HG03064 (cell line): ENCODE measurements around the gene USP53.
A peak's percentile ranks its signal among the peaks of the same experiment; 100 is the strongest.
"Not testable (repeated sequence)": the region's sequence is repeated elsewhere in the genome, so short reads cannot be mapped to it uniquely, and the experiment has no call there.

Source experiments
- ATAC-seq: cut with Tn5 transposase; IDR thresholded peaks from one replicate; pipeline ENCODE4 v1.9.1; 2021; ENCODE audit warnings: low read depth; ENCODE audit not compliant: unreplicated experiment

The USP53 gene

DNA sequence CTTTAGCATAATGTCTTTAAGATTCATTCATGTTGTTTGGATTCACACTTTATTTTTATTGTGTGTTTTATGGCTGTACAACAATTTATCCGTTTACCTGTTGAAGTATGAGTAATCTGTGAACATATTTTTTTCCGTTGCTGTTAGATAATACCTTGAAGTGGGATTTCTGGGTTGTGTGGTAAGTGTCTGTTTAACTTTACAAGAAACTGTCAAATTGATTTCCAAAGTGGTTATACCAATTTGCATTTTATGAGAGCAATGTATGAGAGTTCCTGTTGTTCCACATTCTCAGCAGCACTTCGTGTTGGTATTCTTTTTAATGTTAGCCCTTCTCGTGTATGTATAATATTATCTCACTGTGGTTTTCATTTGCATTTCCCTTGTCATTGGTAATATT is 53.6 kb downstream of the USP53 start:
- ATAC-seq: no peak

DNA sequence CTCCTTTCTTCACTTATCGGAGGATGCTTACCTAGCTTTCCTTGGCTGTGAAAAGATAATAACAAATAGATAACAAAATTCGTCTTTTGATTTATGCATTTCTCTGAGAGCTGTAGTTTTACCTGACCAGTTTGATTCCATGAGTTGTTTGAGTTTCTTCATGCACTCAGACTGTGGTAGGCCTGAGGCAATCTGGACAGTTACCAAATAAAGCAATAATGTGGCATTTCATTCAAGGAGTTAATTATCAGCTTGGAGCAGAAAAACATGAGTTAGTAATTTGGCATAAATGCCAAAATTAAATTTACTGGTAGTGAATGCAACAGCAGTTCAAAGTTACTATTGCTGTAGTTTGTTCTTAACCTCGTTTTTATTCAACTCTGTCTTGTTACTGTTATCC is 56.0 kb downstream of the USP53 start:
- ATAC-seq: no peak

DNA sequence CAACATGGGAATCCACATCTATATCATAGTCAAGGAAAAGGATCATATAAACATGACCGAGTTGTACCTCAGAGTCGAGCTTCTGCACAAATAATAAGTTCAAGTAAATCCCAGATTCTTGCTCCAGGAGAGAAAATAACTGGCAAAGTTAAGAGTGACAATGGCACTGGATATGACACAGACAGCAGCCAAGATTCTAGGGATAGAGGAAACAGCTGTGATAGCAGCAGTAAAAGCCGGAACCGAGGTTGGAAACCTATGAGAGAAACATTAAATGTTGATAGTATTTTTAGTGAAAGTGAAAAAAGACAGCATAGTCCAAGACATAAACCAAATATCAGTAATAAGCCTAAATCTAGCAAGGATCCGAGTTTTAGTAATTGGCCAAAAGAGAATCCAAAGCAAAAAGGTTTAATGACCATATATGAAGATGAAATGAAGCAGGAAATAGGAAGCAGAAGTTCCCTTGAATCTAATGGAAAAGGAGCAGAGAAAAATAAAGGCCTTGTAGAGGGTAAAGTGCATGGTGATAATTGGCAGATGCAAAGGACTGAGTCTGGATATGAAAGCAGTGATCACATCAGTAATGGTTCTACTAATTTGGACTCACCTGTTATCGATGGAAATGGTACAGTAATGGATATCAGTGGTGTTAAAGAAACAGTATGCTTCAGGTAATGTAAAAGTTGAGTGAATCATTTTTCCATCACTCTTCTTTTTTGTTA is 59.0 kb downstream of the USP53 start:
- ATAC-seq: no peak

DNA sequence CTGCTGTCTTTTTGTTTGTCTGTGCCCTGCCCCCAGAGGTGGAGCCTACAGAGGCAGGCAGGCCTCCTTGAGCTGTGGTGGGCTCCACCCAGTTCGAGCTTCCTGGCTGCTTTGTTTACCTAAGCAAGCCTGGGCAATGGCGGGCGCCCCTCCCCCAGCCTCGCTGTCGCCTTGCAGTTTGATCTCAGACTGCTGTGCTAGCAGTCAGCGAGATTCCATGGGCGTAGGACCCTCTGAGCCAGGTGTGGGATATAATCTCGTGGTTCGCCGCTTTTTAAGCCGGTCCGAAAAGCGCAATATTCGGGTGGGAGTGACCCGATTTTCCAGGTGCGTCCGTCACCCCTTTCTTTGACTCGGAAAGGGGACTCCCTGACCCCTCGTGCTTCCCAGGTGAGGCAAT is 67.0 kb downstream of the USP53 start:
- ATAC-seq: not testable (repeated sequence)

DNA sequence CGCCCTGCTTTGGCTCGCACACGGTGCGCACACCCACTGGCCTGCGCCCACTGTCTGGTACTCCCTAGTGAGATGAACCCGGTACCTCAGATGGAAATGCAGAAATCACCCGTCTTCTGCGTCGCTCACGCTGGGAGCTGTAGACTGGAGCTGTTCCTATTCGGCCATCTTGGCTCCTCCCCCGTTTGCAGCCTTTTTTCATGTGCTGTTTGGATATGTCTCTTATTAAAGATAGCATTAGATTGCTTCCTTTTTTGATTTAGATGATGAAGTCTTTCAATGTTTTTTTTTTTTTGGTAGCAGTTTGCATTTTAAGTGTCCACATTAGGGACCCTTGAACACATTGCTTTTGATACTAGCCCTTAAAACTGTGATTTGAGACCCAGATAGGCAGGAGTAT is 67.4 kb downstream of the USP53 start:
- not testable (repeated sequence) for ATAC-seq

DNA sequence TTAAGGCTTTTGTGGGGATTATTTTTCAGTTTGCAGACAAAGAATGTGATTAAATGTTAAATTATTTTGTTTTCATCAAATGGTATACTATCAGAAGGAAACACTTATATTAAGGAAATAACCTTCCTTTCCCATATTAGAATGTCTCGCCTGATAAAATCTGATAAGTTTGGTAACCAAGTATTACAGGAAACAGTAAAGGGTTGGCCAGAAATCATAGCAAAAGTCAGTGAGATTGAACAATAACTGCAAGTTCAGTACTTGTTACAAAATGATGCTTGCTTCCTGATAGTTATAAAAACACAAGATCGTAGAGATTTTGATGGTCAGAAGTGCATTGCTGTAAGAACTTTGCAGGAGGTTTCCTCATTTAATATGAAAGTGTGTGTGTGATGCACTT is 68.9 kb downstream of the USP53 start:
- ATAC-seq: no peak

DNA sequence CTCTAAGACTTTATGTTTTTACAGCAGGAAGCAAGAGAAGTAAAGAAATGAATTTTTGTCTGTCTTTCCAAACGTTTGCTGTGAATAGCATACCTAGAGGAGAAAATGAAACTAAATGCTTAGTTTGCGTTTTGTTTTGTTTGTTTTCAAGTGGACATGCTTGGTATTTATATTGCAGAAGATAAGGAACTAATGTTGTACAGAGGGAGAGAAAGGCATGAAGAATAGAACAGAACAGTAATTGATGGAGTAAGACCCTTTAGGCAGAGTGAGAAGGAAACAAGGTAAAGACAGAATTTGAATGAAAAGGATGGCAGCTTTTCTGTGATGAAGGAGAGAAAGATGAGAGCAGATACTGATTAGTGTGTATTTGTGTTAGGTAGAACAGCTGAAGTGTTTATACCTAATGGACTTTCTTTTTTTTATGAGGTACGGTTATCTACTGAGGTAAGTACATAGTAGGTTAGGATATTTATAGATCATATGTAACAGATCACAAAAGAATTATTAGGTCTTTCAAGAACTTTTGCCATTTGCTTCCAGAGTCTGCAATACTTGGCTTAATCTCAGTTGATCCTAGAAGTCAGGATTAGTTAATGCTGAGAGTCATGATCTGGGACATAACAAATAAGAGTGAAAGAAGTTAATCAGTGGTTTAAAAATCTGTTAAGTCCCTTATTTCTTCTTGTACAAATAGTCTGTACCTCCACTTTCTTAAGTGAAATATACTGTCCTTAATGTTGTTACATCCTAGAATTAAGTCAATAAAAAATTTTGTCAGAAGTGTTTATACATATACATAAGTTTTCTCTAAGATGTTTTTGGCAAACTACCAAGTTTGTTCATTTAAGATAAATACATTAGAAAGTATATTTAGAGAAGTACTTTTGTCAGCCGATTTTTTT is 72.6 kb downstream of the USP53 start:
- ATAC-seq: no peak

DNA sequence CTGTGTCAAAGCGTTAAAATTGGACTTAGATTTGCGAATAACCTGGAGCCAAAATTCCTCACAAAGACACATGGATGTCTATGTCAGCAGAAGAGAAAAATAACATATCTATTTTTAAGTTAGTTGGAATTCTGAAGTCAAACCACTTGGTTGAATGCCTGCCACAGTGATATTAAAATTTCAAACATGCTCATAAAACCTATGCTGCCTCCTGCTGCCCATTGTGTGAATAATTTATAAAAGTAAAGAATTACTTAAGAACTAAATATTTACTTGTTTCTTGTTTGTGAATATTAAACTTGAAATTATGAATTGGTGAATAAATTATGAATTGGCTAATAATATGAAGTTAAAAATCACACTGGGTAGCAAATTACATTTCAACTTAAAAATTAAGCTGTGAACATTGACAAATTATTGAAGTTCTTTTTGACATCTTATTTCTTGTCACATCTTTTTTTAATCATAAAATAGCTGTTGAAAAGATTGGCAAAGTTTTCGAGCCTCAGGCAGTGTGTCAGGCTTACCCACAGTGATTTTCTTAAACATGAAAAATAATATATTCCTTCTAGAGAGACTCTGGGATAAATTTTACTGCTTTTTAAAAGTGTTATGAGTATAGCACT is 74.0 kb downstream of the USP53 start:
- no peak for ATAC-seq

DNA sequence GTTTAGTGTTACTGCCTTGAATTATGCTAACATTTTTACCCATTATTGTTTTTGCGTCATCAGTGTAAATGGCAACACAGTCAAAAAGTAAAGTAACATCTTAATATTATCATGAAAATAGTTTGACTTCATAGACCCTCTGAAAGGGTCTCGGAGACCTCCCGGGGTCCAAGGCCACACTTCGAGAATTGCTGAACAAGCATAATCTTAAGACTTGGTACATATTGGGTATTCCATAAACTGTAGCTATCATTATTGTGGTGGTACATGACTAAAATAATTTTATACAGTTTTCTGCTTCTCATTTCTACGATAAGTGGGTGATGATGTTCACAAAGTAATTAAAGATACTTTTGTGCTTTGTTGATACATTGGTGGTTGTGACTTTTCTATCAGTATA is 76.8 kb downstream of the USP53 start:
- no peak for ATAC-seq

DNA sequence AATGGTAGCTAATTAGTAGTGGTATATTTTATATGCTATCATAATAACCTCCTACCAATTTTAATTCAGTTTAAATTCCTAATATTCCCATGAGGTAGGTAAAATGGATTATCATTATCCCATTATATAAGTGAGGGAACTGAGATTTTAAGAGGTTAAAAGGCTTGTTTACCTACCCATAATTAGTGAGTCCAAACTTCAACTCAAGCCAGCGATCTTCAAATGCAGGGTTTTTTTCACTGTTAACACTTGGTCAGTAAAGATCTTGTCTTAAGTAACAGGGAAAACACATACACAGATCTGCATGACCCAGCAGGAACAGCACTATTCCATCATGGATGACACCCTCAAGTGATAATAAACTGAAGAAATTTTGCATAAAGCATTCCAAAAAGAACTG is 78.1 kb downstream of the USP53 start:
- ATAC-seq: no peak

DNA sequence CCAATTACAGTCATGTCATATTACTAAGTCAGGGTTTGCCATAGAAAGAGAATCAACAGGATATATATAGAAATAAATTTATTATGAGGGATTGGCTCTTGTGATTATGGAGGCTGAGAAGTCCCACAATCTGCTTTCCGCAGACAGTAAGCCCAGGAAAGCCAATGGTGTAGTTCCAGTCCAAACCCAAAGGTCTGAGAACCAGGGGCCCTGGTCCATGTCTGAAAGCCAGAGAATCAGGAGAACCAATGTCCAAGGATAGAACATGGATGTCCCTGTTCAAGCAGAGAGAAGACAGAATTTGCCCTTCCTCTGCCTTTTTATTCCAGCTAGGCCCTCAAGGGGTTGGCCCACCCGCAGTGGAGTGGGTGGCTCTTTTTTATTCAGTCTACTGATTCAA is 83.8 kb downstream of the USP53 start:
- ATAC-seq: no peak

DNA sequence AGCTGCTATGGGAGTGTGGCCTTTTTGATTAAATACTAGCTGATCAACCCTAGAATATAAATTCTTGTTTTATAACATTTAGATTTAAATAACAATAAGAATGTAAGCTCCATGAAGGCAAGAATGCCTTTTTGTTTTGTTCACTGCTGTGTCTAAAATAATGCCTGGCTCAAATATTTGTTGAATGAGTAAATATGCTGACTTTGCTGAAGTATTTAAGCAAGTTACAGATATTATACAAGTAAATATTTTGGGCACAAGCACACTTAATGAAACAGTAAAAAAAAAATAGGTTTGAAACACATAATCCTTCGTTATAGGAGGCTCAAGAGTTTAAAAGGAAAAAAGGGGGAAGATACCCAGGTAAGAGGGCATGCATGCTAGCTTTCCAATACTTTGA is 85.3 kb downstream of the USP53 start:
- ATAC-seq: no peak

DNA sequence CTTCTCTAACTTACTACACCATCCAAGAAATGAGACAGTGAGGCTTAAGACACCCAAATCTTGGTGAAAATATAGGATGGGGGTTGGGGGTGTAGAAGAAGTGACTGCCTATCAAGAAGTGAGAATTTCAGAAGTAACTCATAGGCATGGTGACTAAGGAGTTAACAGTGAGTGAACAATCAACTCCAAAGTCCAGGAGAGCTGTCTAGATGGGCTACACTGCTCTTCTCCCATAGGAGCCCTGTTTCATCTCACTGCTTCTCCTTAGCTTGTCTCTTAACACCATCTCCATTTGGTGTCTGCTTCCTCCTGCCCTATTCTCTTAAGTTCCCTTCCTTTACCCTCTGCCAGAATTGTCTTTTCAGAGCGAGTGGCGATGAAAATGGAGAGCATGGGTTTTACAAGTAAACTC is 86.8 kb downstream of the USP53 start:
- no peak for ATAC-seq

DNA sequence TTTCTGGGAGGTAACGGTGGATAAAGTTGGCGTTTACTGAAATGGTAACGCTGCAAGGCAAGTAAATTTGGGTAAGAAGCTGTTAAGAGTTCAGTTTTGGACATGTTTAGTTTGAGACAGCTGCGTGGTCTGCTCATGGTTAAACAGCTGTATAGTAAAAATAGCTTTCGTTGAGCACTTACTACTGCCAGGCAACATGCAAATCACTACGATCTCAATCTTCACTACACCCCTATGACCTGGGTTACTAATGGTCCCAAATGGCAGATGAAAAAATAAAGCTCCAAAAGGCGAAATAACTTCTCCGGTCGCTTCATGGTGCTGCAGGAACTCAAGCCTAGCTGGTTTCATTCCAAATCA is 87.2 kb downstream of the USP53 start:
- peak; percentile 53 for ATAC-seq

DNA sequence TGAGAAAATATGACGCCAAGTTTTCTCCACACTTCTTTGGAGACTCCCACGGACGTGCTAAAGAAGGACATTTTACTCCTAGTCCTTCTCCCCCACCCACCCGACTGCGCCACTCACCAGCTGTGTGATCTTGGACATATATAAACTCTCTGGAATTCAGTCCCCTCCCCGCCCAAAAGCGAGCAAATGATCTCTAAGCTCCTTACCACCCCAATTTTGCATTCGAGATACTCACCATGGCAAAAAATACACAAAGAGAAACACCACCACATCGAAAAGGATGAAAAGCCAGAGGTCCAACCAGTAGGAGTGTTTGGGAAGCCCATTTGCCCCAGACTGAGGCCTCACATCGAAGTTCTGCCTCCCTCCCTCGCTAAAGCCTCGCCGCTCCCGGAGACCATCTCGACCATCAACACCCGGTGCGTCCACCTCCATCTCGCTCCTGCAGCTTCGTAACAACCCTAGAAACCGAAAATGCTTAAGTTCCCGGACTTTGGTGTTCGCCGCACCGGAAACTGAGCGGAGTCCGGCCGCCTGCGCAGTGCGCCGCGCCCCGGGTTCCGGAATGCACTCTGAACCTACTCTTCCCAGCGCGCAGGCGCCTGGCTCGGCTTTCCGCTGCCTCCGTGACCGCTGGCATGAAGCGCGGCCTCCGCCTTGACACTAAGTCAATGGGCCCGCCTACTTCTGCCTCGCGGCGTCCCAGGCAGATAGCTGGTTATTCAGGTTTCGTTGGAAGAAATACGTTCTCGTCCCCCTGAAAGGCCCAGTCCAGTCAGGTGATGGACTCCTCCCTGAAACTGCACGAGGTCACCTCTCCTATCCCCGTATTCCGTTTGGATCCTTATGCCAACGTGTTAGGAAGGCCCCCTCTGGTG is 87.8 kb downstream of the USP53 start:
- peak; percentile 96 for ATAC-seq

DNA sequence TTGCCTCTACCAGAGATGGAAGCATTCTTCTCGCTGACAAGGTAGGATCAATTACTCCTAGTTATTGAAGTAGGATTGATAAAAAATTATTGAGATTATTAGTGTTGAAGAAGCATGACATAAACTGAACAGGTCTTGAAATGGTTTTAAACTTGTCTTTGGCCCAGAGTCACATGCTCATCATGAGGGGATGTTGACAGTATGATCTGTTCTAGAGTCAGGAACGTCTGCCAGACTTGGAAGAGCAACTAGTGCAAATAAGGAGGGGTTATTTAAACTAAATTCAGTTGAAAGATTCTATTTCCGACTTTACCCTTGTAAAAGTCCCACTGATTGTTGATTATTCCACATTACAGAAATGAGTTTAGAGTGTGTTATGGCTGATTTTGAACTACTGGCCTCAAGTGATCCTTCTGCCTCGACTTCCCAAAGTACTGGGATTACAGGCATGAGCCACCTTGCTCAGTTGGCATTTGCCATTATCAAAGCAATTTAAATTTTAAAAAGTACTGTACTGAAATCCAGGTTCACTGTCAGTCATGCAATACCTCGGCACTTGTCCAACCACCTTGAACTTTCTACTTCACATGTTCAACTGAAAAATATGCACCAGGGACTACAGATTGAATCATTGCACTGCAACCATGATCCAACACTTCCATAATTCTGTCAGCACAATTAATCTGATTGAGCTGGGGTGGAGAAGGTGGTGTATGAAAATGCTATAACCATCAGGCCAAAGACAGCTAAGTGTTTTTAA is 89.7 kb downstream of the USP53 start:
- no peak for ATAC-seq

DNA sequence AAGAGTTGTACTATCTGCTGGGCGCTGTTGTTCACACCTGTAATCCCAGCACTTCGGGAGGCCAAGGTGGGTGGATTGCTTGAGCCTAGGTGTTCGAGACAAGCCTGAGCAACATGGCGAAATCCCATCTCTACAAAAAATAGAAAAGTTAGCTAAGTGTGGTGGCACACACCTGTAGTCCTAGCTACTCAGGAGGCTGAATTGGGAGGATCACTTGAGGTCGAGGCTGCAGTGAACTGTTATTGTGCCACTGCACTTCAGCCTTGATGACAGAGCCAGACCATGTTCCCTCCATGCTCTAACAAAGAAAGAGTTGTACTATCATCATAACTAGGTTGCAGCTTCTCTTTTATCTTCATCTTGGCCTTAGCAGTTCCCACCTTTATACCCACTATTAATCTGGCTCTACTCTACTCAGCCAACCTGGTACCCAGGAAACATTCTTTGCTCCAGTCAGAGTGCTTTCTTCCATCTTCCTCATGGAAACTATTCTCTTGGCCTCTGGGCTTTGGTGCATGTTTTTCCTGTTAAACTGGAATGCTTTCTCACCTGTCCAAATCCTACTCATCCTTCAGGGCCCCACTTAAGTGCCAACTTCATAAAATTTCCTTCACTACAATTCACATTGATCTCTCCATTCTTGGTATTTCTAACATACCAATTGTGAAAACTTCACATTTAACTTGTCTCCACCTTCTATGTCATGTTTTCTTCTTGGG is 91.2 kb downstream of the USP53 start:
- no peak for ATAC-seq

DNA sequence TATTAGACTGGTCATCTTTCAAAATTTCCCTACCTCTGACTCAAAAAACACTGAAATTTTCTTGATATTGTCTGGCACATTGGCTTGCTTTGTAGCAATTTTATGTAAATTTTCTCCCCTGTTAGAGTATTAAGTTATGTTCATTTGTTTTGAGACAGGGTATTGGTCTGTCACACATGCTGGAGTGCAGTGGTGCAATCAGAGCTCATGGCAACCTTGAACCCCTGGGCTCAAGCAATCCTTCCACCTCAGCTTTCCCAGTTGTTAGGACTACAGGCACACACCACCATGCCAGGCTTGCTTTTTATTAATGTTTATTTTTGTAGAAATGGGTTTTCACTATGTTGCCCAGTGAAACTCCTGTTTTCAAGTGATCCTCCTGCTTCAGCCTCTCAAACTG is 91.9 kb downstream of the USP53 start:
- no peak for ATAC-seq

DNA sequence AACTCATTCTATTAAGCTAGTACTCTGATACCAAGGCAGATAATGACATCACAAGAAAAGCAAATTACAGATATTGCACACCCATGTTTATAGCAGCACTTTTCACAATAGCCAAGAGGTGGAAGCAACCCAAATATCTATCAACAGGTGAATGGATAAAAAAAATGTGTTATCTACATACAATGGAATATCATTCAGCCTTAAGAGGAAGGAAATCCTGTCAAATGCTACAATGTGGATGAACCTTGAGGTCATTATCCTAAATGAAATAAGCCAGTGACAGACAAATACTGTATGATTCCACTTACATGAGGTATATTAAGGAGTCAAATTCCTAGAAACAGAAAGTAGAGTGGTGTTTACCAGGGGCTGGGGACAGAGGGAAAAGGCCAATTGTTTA is 95.1 kb downstream of the USP53 start:
- no peak for ATAC-seq
